HEK293T (cell line): ENCODE results near the gene KDM5A.

Source experiments
- ELF4 ChIP-seq: fragments of 450-650 bp; IDR thresholded peaks from 2 replicates; pipeline ENCODE4 v1.6.1; 2017; ENCODE audit warnings: antibody characterized with exemption
- FOXK2 ChIP-seq: fragments of 450-650 bp; IDR thresholded peaks from 2 replicates; pipeline ENCODE4 v1.6.1; 2016; ENCODE audit warnings: mild to moderate bottlenecking
- L3MBTL2 ChIP-seq: fragments of 450-650 bp; conservative IDR thresholded peaks from 2 replicates; pipeline ENCODE4 v1.6.1; 2016; ENCODE audit warnings: mild to moderate bottlenecking
- SUZ12 ChIP-seq: fragments of 450-650 bp; IDR thresholded peaks from 2 replicates; pipeline ENCODE4 v1.6.1; 2016; ENCODE audit warnings: mild to moderate bottlenecking
- TARDBP ChIP-seq: fragments of 450-650 bp; IDR thresholded peaks from 2 replicates; pipeline ENCODE4 v1.6.1; 2016
- TF ChIP-seq, protein P1 (sequence below): fragments of 450-650 bp; IDR thresholded peaks from 2 replicates; pipeline ENCODE4 v1.6.1; 2016

DNA sequence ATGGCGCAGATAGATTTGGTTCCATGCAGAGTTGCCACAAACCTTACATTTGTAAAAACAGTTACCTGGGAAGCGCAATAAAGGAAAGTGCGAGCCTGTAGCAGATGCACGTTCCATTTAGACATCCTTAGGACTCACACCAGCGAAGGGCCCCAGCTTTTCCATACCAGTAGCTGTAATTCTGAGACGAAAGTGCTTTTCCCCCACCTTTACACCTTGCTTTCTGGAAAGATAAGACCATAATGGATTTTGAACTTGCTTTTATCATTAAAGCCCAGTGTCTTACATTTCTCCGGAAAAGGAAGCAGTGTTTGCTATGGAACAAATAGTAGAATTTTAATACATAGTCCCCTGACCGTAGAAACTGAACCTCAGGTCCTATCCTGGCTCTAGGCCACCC is 11.7 kb upstream of the KDM5A start:
- TF ChIP-seq L3MBTL2 (no peak), TARDBP (no peak), ELF4 (no peak), FOXK2 (no peak), SUZ12 (no peak)
- TF ChIP-seq, protein P1, sequence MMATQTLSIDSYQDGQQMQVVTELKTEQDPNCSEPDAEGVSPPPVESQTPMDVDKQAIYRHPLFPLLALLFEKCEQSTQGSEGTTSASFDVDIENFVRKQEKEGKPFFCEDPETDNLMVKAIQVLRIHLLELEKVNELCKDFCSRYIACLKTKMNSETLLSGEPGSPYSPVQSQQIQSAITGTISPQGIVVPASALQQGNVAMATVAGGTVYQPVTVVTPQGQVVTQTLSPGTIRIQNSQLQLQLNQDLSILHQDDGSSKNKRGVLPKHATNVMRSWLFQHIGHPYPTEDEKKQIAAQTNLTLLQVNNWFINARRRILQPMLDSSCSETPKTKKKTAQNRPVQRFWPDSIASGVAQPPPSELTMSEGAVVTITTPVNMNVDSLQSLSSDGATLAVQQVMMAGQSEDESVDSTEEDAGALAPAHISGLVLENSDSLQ = no peak
